Measurements from ENCODE around the gene SEC16A. TPM values are rescaled to one million over a fixed set of nuclear protein-coding genes. Genes with fewer than 3 reads are reported as not detected.

Gene SEC16A
- total and polyA plus RNA-seq, 2 donors: 13.6 to 89.7 TPM

DNA sequence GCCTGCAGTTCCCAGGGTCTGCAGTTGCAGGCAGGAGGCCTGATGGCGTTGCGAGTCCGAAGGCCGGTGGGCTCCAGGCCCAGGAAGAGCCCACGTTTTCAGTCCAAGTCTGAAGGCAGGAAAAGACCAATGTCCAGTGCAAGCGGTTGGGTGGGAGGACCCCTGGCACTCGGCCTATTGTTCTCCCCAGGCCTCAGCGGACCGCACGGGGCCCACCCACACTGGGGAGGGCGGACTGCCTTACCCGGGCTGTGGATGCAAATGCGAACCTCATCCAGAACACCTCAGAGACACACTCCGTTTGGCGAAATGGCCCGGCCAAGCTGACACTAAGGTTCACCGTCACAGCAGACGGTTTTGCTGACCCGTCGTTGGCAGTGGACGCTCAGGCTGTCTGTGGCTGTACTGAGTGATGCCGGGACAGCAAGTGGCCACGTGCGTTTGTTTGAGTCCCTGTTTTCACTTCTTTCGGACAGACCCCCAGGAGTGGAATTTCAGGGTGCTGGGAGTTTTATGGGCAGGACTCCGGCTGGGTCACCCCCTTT is 10.2 kb upstream of the SEC16A start:
- 93% methylated on average over 26 of the region's 26 CpGs for WGBS
- H3K27ac ChIP-seq (ENCODE audit: low read depth in 1 of 2, low read length in 1 of 2): no peak overlapping the region
- no peak for DNase-seq (ENCODE audit: low read depth in 6 of 9, low spot score in 9 of 9)
- H3K27me3 ChIP-seq (ENCODE audit: control insufficient read depth in 2 of 2, insufficient read depth in 1 of 2, low read length in 1 of 2): no peaks in the 10 kb centered on the region
- peaks cover 38 to 47% of the 10 kb centered on the region in 2 donors for H3K36me3 ChIP-seq (ENCODE audit: control insufficient read depth in 2 of 2, insufficient read depth in 2 of 2, low read length in 1 of 2)
- H3K9me3 ChIP-seq (ENCODE audit: control insufficient read depth in 2 of 2, insufficient read depth in 1 of 2, low read length in 1 of 2): peaks cover 0 to 3% of the 10 kb centered on the region in 2 donors
- no peak overlapping the region for H3K4me3 ChIP-seq (ENCODE audit: low read length in 2 of 2)
- H3K4me1 ChIP-seq (ENCODE audit: control insufficient read depth in 2 of 2, insufficient read depth in 2 of 2, low read length in 2 of 2): peaks cover 0 to 9% of the 10 kb centered on the region in 2 donors

DNA sequence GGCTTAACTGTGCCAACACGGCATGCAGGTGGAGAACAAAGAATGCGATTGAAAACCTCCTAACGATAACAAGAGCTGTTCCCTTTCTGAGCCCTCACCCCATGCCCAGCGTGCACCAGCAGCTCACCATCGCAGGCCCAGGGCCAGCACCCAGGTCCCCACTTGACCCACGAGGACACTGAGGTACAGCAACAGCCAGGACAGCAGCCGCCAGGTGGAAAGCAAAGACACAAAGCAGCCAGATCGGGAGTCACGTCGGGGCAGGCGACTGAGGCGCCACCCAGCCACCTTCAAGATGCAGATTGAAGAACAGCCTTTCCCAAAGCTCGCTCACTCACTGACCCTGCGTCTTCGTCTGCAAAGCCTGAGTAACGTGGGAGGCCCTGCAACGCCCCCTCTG is 6.9 kb upstream of the SEC16A start:
- Histone ChIP-seq H3K9me3 (ENCODE audit: control insufficient read depth in 2 of 2, insufficient read depth in 1 of 2, low read length in 1 of 2) (no peaks in the 10 kb centered on the region), H3K36me3 (ENCODE audit: control insufficient read depth in 2 of 2, insufficient read depth in 2 of 2, low read length in 1 of 2) (peaks cover 6 to 16% of the 10 kb centered on the region in 2 donors), H3K27ac (ENCODE audit: low read depth in 1 of 2, low read length in 1 of 2) (no peak overlapping the region), H3K4me1 (ENCODE audit: control insufficient read depth in 2 of 2, insufficient read depth in 2 of 2, low read length in 2 of 2) (peaks cover 0 to 16% of the 10 kb centered on the region in 2 donors), H3K27me3 (ENCODE audit: control insufficient read depth in 2 of 2, insufficient read depth in 1 of 2, low read length in 1 of 2) (no peaks in the 10 kb centered on the region), H3K4me3 (ENCODE audit: low read length in 2 of 2) (no peak overlapping the region)
- 91% methylated on average over 17 of the region's 17 CpGs for WGBS
- DNase-seq (ENCODE audit: low read depth in 6 of 9, low spot score in 9 of 9): no peak

DNA sequence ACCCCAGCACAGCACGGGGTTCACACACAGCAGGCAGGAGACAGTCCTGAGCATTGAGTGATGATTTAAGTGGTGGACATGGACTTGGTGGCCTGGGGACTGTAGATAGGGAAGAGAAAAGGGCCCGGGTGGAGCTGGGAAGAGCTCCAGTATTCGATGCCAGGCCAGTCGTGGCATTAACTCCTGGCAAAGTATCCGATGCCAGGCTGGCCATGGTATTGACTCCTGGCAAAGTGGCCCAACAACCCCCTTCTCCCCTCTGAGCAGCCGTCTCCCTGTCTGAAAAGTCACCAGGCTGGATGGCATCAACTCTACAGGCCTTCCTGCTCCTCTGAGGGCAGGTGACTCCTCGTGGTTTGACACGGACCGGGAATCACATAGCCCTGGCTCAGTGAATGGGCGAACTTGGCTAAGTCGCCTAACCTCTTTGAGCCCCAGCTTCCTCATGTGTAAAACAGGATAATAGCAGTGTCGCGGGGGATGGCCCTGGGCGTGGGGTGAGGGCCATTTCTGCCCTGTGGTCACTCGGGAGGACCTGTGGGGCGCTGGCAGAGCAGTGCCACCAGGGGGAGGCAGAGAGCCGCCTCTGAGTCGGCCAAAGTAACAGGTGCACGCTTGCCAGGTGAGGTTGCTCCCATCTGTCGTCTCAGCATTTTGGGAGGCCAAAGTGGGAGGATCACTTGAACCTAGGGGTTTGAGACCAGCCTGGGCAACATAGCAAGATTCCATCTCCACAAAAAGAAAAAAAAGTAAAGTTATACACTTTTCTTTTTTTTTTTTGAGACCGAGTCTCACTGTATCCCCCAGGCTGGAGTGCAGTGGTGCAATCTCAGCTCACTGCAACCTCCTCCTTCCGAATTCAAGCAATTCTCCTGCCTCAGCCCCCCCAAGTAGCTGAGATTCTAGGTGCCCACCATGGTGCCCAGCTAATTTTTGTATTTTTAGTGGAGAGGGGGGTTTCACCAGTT is 5.7 kb upstream of the SEC16A start:
- peaks cover 3 to 8% of the 10 kb centered on the region in 2 donors for H3K36me3 ChIP-seq (ENCODE audit: control insufficient read depth in 2 of 2, insufficient read depth in 2 of 2, low read length in 1 of 2)
- 45% methylated on average over 22 of the region's 22 CpGs for WGBS

DNA sequence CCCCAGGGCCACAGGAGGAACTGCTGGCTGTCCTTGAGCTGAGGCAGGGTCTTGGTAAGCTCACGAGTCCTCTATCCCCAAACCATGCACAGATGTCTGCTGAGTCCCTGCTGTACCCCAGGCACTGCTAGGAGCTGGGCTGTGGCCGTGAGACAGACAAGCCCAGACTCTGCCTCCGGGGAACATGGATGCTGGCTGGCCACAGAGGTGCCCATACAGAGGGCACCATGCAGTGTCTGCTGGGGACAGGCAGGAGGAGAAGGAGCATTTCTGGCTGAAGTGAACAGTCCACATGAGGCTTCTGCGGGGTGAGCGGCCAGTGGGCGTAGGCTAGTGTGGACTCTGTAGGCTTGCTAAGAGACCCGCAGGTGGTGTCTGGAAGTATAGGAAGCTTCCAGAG is 4.8 kb upstream of the SEC16A start:
- peaks cover 5 to 23% of the 10 kb centered on the region in 2 donors for H3K4me1 ChIP-seq (ENCODE audit: control insufficient read depth in 2 of 2, insufficient read depth in 2 of 2, low read length in 2 of 2)
- WGBS: 94% methylated on average over 7 of the region's 7 CpGs
- peaks cover 0 to under 1% of the 10 kb centered on the region in 2 donors for H3K36me3 ChIP-seq (ENCODE audit: control insufficient read depth in 2 of 2, insufficient read depth in 2 of 2, low read length in 1 of 2)

More for the DNA sequence above, 5.7 kb upstream of the SEC16A start:
- DNase-seq (ENCODE audit: low read depth in 6 of 9, low spot score in 9 of 9): peak in 7 of 9 donors; percentile 14 to 74 (median 62)
- peaks cover 5 to 23% of the 10 kb centered on the region in 2 donors for H3K4me1 ChIP-seq (ENCODE audit: control insufficient read depth in 2 of 2, insufficient read depth in 2 of 2, low read length in 2 of 2)
- no peak overlapping the region for H3K4me3 ChIP-seq (ENCODE audit: low read length in 2 of 2)
- no peak overlapping the region for H3K27ac ChIP-seq (ENCODE audit: low read depth in 1 of 2, low read length in 1 of 2)
- H3K9me3 ChIP-seq (ENCODE audit: control insufficient read depth in 2 of 2, insufficient read depth in 1 of 2, low read length in 1 of 2): no peaks in the 10 kb centered on the region
- H3K27me3 ChIP-seq (ENCODE audit: control insufficient read depth in 2 of 2, insufficient read depth in 1 of 2, low read length in 1 of 2): no peaks in the 10 kb centered on the region

DNA sequence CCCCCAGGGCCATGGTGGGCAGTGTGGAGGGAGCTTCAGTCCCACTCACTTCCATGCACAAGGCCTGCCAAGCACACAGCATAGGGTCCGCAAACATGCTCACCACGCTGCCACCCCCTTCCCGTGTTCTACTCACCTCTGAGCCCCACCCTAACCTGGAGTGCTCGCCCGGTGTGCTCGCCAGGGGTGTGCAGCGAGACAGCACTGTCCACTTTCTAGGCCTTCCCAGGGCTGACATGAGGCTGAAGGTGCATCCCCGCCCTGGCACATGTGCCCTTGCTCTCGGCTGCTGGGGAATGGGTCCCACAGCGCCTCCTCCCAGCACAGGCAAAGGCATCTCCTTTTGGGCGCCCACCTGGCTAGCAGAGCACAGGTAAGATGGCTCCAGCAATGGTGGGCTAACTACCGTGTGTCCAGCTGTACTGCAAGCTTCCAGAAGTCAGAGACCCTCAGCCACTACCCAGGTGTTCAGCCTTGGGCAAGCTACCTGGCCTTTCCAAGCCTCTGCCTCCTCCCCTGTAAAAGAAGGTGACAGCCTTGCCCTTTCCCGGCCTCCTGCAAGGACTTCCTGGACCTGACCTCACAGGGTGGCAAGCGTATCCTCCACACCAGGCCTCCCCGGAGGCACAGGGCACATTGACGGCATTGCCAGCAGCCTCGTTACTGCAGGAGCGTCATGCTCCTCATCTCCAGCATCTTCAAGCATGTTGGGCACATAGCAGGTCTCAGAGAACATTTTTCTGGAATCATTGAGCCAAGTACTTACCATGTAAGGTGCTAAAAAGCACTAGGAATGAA is 4.2 kb upstream of the SEC16A start:
- H3K27me3 ChIP-seq (ENCODE audit: control insufficient read depth in 2 of 2, insufficient read depth in 1 of 2, low read length in 1 of 2): no peaks in the 10 kb centered on the region
- no peaks in the 10 kb centered on the region for H3K36me3 ChIP-seq (ENCODE audit: control insufficient read depth in 2 of 2, insufficient read depth in 2 of 2, low read length in 1 of 2)
- H3K4me3 ChIP-seq (ENCODE audit: low read length in 2 of 2): no peak overlapping the region
- H3K27ac ChIP-seq (ENCODE audit: low read depth in 1 of 2, low read length in 1 of 2): no peak overlapping the region
- H3K4me1 ChIP-seq (ENCODE audit: control insufficient read depth in 2 of 2, insufficient read depth in 2 of 2, low read length in 2 of 2): peaks cover 5 to 23% of the 10 kb centered on the region in 2 donors
- WGBS: 97% methylated on average over 18 of the region's 18 CpGs
- H3K9me3 ChIP-seq (ENCODE audit: control insufficient read depth in 2 of 2, insufficient read depth in 1 of 2, low read length in 1 of 2): no peaks in the 10 kb centered on the region
- no peak for DNase-seq (ENCODE audit: low read depth in 6 of 9, low spot score in 9 of 9)

More for the DNA sequence above, 4.8 kb upstream of the SEC16A start:
- Histone ChIP-seq H3K9me3 (ENCODE audit: control insufficient read depth in 2 of 2, insufficient read depth in 1 of 2, low read length in 1 of 2) (no peaks in the 10 kb centered on the region), H3K4me3 (ENCODE audit: low read length in 2 of 2) (no peak overlapping the region), H3K27me3 (ENCODE audit: control insufficient read depth in 2 of 2, insufficient read depth in 1 of 2, low read length in 1 of 2) (no peaks in the 10 kb centered on the region), H3K27ac (ENCODE audit: low read depth in 1 of 2, low read length in 1 of 2) (no peak overlapping the region)
- DNase-seq (ENCODE audit: low read depth in 6 of 9, low spot score in 9 of 9): no peak

DNA sequence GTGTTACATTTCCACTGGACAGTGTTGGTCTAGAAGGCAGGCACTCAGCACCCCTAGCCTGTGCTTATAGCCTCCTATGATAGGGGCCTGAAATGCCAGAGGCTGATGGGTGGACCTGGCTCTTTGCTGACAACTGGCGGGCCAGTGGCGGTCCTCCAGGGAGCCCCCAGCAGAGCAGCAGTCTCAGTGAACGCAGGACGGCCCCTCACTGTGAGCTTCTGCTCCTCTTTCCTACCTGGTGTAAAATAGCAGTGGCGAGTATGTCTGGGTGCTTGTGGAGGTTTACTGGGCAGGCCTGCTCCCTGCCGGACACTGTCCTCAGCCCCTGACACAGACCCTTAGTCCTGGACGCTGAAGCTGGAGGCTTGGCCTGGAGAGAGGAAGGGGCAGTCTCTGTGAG is 3.3 kb upstream of the SEC16A start:
- 98% methylated on average over 7 of the region's 7 CpGs for WGBS

DNA sequence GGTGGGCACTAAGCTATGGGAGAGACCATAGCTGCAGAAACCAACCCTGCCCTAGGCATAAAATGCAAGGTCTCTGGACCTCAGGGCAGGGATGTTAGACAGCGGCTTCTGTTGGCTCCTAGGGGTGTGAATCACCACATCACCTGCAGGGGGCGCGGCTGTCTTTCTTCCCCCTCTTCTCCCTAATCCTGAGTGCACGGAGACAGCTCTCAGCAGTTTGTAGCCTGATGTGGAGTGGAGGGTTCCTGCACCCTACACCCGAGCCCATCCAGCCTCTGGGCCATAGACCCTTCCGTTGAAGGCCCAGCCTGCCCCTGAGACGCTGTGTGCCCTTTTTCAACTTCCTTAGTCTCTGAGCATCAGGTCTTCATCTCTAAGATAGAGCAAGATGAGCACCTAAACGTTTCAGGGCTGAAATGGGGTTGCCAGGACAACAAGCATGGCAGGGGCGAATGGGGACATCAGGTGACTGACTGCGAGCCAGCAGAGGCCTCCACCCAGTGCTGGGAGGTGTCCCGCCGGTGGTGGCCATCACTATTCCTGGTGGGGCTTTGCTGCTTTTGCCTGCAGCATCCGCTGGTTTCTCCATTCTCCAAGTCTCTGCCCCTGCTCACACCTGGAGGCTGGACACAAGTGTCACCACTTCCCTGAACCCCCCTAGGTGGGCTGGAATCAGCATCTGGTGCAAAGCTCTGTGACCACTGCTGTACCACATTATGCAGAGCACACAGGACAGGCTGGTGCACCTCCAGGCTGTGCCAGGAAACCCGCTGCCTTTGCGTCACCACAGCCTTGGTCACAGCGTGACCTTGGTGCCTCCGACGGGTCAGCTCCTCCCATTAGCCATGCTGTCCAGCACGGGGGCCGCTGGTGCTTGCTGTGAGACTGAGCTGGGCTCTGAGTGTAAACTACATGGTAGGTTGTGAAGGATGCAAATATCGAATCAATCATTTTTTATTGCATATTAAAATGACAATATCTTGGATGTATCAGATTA is 2.5 kb upstream of the SEC16A start:
- Histone ChIP-seq H3K4me1 (ENCODE audit: control insufficient read depth in 2 of 2, insufficient read depth in 2 of 2, low read length in 2 of 2) (peaks cover 13 to 31% of the 10 kb centered on the region in 2 donors), H3K36me3 (ENCODE audit: control insufficient read depth in 2 of 2, insufficient read depth in 2 of 2, low read length in 1 of 2) (no peaks in the 10 kb centered on the region), H3K9me3 (ENCODE audit: control insufficient read depth in 2 of 2, insufficient read depth in 1 of 2, low read length in 1 of 2) (no peaks in the 10 kb centered on the region), H3K27me3 (ENCODE audit: control insufficient read depth in 2 of 2, insufficient read depth in 1 of 2, low read length in 1 of 2) (no peaks in the 10 kb centered on the region), H3K4me3 (ENCODE audit: low read length in 2 of 2) (no peak overlapping the region), H3K27ac (ENCODE audit: low read depth in 1 of 2, low read length in 1 of 2) (no peak overlapping the region)
- peak; percentile 57 to 88 (median 76) for DNase-seq (ENCODE audit: low read depth in 6 of 9, low spot score in 9 of 9)
- whole genome bisulfite sequencing: 59% methylated on average over 21 of the region's 21 CpGs

More for the DNA sequence above, 3.3 kb upstream of the SEC16A start:
- no peaks in the 10 kb centered on the region for H3K27me3 ChIP-seq (ENCODE audit: control insufficient read depth in 2 of 2, insufficient read depth in 1 of 2, low read length in 1 of 2)
- no peak for DNase-seq (ENCODE audit: low read depth in 6 of 9, low spot score in 9 of 9)
- no peak overlapping the region for H3K27ac ChIP-seq (ENCODE audit: low read depth in 1 of 2, low read length in 1 of 2)
- H3K4me3 ChIP-seq (ENCODE audit: low read length in 2 of 2): no peak overlapping the region
- H3K36me3 ChIP-seq (ENCODE audit: control insufficient read depth in 2 of 2, insufficient read depth in 2 of 2, low read length in 1 of 2): no peaks in the 10 kb centered on the region
- no peaks in the 10 kb centered on the region for H3K9me3 ChIP-seq (ENCODE audit: control insufficient read depth in 2 of 2, insufficient read depth in 1 of 2, low read length in 1 of 2)
- peaks cover 13 to 30% of the 10 kb centered on the region in 2 donors for H3K4me1 ChIP-seq (ENCODE audit: control insufficient read depth in 2 of 2, insufficient read depth in 2 of 2, low read length in 2 of 2)

Data from thymus (tissue), 11 donors.